Ishikawa (cell line): ENCODE measurements around the gene CDH23.

ENCODE experiments used
- RAD21 ChIP-seq: IDR thresholded peaks from 2 replicates; pipeline ENCODE4 v1.6.1; 2012; ENCODE audit warnings: low read depth
- YY1 ChIP-seq: IDR thresholded peaks from 2 replicates; pipeline ENCODE4 v1.6.1; 2012; ENCODE audit warnings: low read depth
- TF ChIP-seq, protein P1 (sequence below): IDR thresholded peaks from 2 replicates; pipeline ENCODE4 v1.6.1; 2012

DNA sequence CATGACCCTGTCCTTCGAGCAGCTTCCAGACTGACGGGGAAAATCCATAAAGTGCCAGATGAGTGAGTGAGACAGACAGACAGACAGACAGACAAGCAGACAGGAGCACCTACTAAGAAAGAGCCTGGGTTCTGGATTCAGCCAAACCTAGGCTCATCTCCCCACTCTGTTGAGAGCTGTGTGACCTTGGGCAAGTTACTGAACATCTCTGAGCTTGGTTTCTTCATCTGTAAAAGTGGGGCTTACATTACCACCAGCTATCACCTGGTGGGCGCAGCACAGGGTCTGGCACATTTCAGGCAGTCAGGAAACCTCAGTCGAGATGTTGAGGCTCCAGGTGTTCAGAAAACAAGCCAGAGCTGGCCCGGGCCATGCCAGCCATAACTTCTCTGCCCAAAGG is 285.3 kb downstream of the CDH23 start:
- TF ChIP-seq YY1 (no peak), RAD21 (no peak)
- TF ChIP-seq, protein P1, sequence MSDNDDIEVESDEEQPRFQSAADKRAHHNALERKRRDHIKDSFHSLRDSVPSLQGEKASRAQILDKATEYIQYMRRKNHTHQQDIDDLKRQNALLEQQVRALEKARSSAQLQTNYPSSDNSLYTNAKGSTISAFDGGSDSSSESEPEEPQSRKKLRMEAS: no peak
